Prostate gland (tissue), 2 donors: Measurements from ENCODE around the gene GAL3ST1. TPM values are rescaled to one million over a fixed set of nuclear protein-coding genes. Genes with fewer than 3 reads are reported as not detected.

Source experiments
- DNase-seq: peaks from one replicate; pipeline ENCODE4 v3.0.0-alpha.2; 2019; ENCODE audit warnings: low spot score
- H3K27ac ChIP-seq, 2 donors: fragments of 200-600 bp; sonication (generic); 2 replicates each; pipeline ENCODE4 v1.5.1; 2017 to 2019
- H3K27me3 ChIP-seq: fragments of 200-600 bp; sonication (generic); replicated peaks from 2 replicates; pipeline ENCODE4 v1.5.1; 2019; ENCODE audit not compliant: insufficient read depth
- H3K36me3 ChIP-seq, 2 donors: fragments of 200-600 bp; sonication (generic); 1 replicate in 1 of 2; 2 replicates in 1 of 2; pipeline versions ENCODE4 v1.5.1 to v1.8.1; 2017 to 2019
- H3K4me1 ChIP-seq: fragments of 200-600 bp; sonication (generic); replicated peaks from 2 replicates; pipeline ENCODE4 v1.5.1; 2019
- H3K4me3 ChIP-seq, 2 donors: fragments of 200-600 bp; sonication (generic); 2 replicates each; pipeline ENCODE4 v1.5.1; 2017 to 2019
- H3K9me3 ChIP-seq: fragments of 200-600 bp; sonication (generic); 2 replicates; pipeline ENCODE4 v1.5.1; 2017
- CTCF ChIP-seq, 4 experiments: fragments of 200-600 bp in 2 of 4; fragments of 450-650 bp in 2 of 4; sonication (generic) in 2 of 4; IDR thresholded peaks; 1 replicate in 3 of 4; 2 replicates in 1 of 4; pipeline ENCODE4 v1.5.1; 2016 to 2019; ENCODE audit warnings: antibody characterized with exemption in 4 of 4, mild to moderate bottlenecking in 2 of 4, moderate library complexity in 2 of 4
- POLR2A ChIP-seq: fragments of 450-650 bp; IDR thresholded peaks from one replicate; pipeline ENCODE4 v1.6.1; 2016; ENCODE audit warnings: antibody characterized with exemption, mild to moderate bottlenecking
- POLR2AphosphoS5 ChIP-seq: sonication (generic); formaldehyde crosslinking; IDR thresholded peaks from one replicate; pipeline ENCODE4 v1.6.1; 2017; ENCODE audit warnings: antibody characterized with exemption
- WGBS: methylation state at CpG from one replicate; pipeline ENCODE4 v1.1.5; 2018; 5-methylcytosine and 5-hydroxymethylcytosine counted together
- intact Hi-C: fragments of 100-400 bp; cut with DNase I; formaldehyde crosslinking; loops from one replicate; pipeline ENCODE4 v1.14.2; 2022
- total RNA-seq, 2 donors: library from RNA; depleted of rRNA; stranded (reverse); fragments of >200 nt; gene quantifications; one replicate each; pipeline ENCODE4 v1.1.0, GENCODE V29; 2016

GAL3ST1 gene
- total RNA-seq, 2 donors from 2014 or later = 1.1 to 9.7 TPM

DNA sequence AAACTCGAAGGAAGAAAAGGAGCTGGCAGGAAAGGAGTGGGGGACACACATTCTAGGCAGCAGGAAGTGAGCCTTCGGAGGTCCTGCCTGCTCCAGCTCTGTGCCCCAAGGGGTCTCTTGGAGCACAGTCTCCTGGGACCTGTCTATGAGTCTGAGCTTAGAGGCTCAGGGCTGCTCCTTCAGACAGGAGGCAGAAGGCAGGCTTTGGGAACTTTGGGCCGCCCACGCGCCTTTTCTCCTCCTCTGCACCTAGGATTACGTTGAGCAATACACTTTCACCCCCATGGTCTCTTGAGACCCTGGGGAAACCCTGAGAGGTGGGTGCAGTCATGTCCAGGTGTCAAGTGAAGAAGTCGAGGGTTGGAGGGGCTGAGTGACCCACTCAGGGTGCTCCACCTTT, 33.5 kb upstream of the GAL3ST1 start:
- Histone ChIP-seq H3K36me3 (no peaks in the 10 kb centered on the region), H3K4me3 (no peak overlapping the region), H3K4me1 (no peaks in the 10 kb centered on the region), H3K27me3 (no peaks in the 10 kb centered on the region), H3K9me3 (no peaks in the 10 kb centered on the region), H3K27ac (no peak overlapping the region)
- TF ChIP-seq CTCF (IDR thresholded peaks at IDR 0.05) (no peak), POLR2A (no peak), POLR2AphosphoS5 (no peak)
- WGBS = 88% methylated on average over 7 of the region's 7 CpGs
- intact Hi-C loops = no loop called here
- no peak for DNase-seq

DNA sequence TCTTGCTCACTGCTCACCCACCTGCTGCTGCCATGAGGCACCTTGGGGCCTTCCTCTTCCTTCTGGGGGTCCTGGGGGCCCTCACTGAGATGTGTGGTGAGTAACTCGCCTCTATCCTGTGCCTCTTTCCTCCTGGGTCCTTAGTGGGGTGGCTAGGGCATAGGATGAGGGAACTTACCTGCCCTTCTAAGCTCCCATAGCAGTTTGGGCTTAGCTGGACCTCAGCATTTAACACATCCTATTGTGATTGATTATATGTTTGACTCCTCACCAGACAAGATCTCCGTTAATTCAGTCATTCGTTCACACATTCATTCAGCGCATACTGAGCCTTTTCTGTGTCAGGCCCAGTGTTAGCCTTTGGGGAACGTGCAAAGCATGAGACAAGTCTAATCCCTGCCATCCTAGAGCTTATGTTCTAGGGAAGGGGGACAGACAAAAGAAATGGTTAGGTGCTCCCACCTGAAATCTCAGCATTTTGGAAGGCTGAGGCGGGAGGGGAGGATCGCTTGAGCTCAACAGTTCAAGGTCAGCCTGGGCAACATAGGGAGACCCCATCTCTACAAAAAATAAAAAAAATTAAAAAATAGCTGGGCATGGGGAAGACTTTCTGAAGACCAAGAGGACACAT, 33.0 kb upstream of the GAL3ST1 start:
- peak overlapping the region; percentile 36 to 44 for H3K4me3 ChIP-seq
- H3K9me3 ChIP-seq = no peaks in the 10 kb centered on the region
- no peaks in the 10 kb centered on the region for H3K27me3 ChIP-seq
- no peaks in the 10 kb centered on the region for H3K4me1 ChIP-seq
- intact Hi-C loops = no loop called here
- no peaks in the 10 kb centered on the region for H3K36me3 ChIP-seq
- TF ChIP-seq POLR2AphosphoS5 (no peak), CTCF (IDR thresholded peaks at IDR 0.05) (no peak), POLR2A (no peak)
- 79% methylated on average over 7 of the region's 7 CpGs for WGBS
- peak overlapping the region; percentile 64 to 65 for H3K27ac ChIP-seq
- no peak for DNase-seq

DNA sequence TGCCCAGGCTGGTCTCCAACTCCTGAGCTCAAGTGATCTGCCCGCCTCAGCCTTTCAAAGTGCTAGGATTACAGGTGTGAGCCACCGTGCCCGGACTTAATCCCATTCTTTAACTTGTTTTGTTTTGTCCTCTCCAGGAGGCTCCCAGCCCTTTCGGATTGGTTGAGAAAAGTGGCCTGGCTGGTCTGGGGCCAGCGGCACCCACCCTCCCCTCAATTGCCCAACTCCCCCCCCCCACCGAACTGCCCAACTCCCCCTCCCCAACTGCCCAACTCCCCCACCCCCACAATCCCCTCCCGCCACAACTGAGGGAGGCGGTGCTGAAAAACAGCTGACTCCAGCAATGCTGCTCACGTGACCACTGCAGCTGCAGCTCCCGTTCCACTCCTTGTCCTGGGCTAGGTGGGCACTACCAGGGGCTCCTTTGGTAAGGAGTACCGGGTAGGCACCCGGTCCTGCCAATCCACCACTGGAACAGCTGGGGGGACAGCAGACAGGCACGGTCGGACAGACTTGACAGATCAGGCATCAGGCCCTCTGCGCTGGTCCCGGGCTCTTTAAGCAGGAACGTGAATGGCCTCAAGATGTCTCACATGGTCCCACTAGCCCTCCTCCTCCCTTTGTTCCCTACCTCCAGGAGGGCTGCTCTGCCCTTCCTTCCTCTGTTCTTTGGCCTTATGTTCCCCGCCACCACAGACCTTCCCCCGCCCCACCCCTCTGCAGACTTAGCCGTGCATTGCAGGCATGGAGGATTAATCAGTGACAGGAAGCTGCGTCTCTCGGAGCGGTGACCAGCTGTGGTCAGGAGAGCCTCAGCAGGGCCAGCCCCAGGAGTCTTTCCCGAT, 32.2 kb upstream of the GAL3ST1 start, which contains the start of gene TCN2:
Gene TCN2, plus strand, starts transcription at position 720 of the 845 bp plus-strand sequence. CDS start 158 bp downstream, outside the sequence.
- H3K4me3 ChIP-seq = peak within 1 kb of the TSS; percentile 36 to 44
- TF ChIP-seq POLR2AphosphoS5 = peak; percentile 67
- peak in 1 of 4 experiments; percentile 8 for TF ChIP-seq CTCF (IDR thresholded peaks at IDR 0.05)
- peak; percentile 25 for TF ChIP-seq POLR2A
- no peaks in the 10 kb centered on the region for H3K9me3 ChIP-seq
- intact Hi-C loops = no loop called here
- peak; percentile 79 for DNase-seq
- no peaks in the 10 kb centered on the region for H3K36me3 ChIP-seq
- no peaks in the 10 kb centered on the region for H3K27me3 ChIP-seq
- WGBS = 2% methylated on average over 22 of the region's 24 CpGs
- H3K27ac ChIP-seq = peak within 1 kb of the TSS; percentile 64 to 65
- H3K4me1 ChIP-seq = no peaks in the 10 kb centered on the region

DNA sequence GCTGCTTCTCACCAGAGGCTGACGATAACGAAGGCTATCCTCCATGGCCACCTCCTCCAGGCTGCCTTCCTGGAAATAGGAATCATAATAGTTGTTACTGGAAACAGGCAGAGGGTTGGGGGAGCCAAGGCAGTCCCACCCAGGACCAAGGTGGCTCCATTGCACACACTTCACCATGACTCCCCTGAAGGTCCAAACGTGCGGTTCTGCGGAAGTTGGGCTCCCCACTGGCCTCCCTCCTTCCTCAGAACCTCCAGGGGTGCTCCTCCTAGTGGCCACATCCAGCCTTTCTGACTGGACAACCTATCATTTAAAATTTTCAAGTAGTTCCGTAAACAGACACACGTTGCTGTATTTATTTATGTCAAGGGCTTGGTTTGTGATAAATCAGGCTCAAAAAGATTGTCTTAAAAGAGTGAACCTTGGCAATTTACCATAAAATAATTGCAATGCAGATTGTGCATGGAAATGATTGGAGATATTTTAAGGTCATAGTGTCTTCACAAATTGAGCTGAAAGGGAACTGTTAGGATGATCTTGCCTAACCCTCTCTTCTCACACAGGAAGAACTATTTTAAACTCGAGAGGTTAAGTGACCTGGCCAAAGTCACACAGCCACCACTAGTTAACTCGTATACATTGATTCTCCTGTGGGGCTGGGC, 31.1 kb upstream of the GAL3ST1 start:
- peak; percentile 21 for DNase-seq
- H3K9me3 ChIP-seq = no peaks in the 10 kb centered on the region
- no peaks in the 10 kb centered on the region for H3K4me1 ChIP-seq
- H3K36me3 ChIP-seq = no peaks in the 10 kb centered on the region
- H3K4me3 ChIP-seq = peak overlapping the region in 1 of 2 donors; percentile 44
- H3K27ac ChIP-seq = peak overlapping the region in 1 of 2 donors; percentile 64
- WGBS = 25% methylated on average over 9 of the region's 9 CpGs
- intact Hi-C loops = no loop called here
- H3K27me3 ChIP-seq = no peaks in the 10 kb centered on the region
- TF ChIP-seq CTCF (IDR thresholded peaks at IDR 0.05) (peak in 3 of 4 experiments; percentile 49 to 61 (median 54)), POLR2A (no peak)
